ENCODE data around the gene UPK3B. TPM values are rescaled to one million over a fixed set of nuclear protein-coding genes. Genes with fewer than 3 reads are reported as not detected.
"Not testable (repeated sequence)": the region's sequence is repeated elsewhere in the genome, so short reads cannot be mapped to it uniquely, and the experiment has no call there.

Gene UPK3B
- total RNA-seq, 2 experiments from 2014 or later, result 1.2 to 1.4 TPM

- intact Hi-C loops (cut with micrococcal nuclease; ENCODE audit: unreplicated experiment); H4K20me1 ChIP-seq (ENCODE audit: insufficient read depth, low read length); H3K27ac ChIP-seq (ENCODE audit: low read depth, low read length, poor library complexity, severe bottlenecking); H3K4me2 ChIP-seq (ENCODE audit: low read length); H3K4me1 ChIP-seq (ENCODE audit: insufficient read depth, low read length, poor library complexity, severe bottlenecking); DNase-seq (ENCODE audit: low spot score); H2AFZ ChIP-seq (ENCODE audit: low read length); POLR2A ChIA-PET; CTCF ChIA-PET (ENCODE audit: unreplicated experiment); H3K4me3 ChIP-seq (ENCODE audit: low read depth, low read length, poor library complexity, severe bottlenecking); H3K79me2 ChIP-seq (ENCODE audit: insufficient read depth, low read depth, low read length); H3K9me3 ChIP-seq (ENCODE audit: low read length); BruUV-seq (replicated peaks); H3K9me2 ChIP-seq (ENCODE audit: insufficient read depth, low read length); H3K36me3 ChIP-seq (ENCODE audit: insufficient read depth, low read length): not testable (repeated sequence)
Measured at GRCh38 chr7:76486618-76487017, 23.7 kb upstream of the UPK3B start.

DNA sequence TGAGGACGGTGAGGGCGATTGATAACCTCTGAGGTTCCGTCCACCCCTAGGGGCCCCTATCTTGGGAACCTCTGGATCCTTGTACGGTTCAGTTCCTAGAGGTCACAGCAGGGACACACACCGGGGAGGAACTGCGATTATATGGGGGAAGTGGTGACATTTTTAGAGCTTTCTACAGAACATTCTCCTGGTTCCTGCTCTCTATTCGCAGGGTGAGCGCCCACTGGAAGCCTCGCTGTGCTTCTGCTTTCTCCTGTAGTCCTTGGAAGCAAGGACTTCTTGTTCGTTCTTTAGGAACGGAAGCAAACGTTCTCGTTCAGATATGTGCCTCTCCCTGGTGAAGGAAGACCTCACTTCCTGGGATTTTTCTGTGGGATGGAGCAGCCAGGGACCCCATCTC is 22.4 kb upstream of the UPK3B start:
- DNase-seq (ENCODE audit: low spot score); H2AFZ ChIP-seq (ENCODE audit: low read length); H4K20me1 ChIP-seq (ENCODE audit: insufficient read depth, low read length); H3K9me2 ChIP-seq (ENCODE audit: insufficient read depth, low read length); H3K4me2 ChIP-seq (ENCODE audit: low read length); CTCF ChIA-PET (ENCODE audit: unreplicated experiment); H3K9me3 ChIP-seq (ENCODE audit: low read length); POLR2A ChIA-PET; H3K27ac ChIP-seq (ENCODE audit: low read depth, low read length, poor library complexity, severe bottlenecking); intact Hi-C loops (cut with micrococcal nuclease; ENCODE audit: unreplicated experiment); H3K36me3 ChIP-seq (ENCODE audit: insufficient read depth, low read length); H3K4me1 ChIP-seq (ENCODE audit: insufficient read depth, low read length, poor library complexity, severe bottlenecking); H3K79me2 ChIP-seq (ENCODE audit: insufficient read depth, low read depth, low read length); H3K4me3 ChIP-seq (ENCODE audit: low read depth, low read length, poor library complexity, severe bottlenecking); BruUV-seq (replicated peaks): not testable (repeated sequence)

DNA sequence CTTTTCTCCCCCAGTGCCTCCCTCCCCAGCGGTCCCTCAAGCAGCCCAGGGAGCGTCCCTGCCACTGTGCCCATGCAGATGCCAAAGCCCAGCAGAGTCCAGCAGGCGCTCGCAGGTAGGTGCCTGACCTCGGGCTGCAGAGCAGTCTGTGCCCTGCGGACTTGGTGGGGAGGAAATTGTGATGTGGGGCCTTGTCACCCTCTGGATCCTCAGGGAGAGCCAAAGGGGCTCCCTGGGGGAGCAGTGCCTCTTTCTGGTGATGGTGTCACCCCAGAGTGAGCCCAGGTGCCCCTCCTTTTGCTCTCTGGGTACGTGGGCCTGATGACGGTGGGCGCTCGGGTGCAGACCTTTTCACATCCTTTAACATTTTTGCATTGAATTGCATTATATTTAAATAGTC is 18.2 kb upstream of the UPK3B start:
- DNase-seq (ENCODE audit: low spot score); H3K36me3 ChIP-seq (ENCODE audit: insufficient read depth, low read length); BruUV-seq (replicated peaks): not testable (repeated sequence)

GRCh38 chr7:76495717-76496116 is 14.6 kb upstream of the UPK3B start:
- H3K4me1 ChIP-seq (ENCODE audit: insufficient read depth, low read length, poor library complexity, severe bottlenecking); CTCF ChIA-PET (ENCODE audit: unreplicated experiment); H2AFZ ChIP-seq (ENCODE audit: low read length); H3K9me3 ChIP-seq (ENCODE audit: low read length); DNase-seq (ENCODE audit: low spot score); H3K27ac ChIP-seq (ENCODE audit: low read depth, low read length, poor library complexity, severe bottlenecking); H4K20me1 ChIP-seq (ENCODE audit: insufficient read depth, low read length); H3K4me2 ChIP-seq (ENCODE audit: low read length); H3K79me2 ChIP-seq (ENCODE audit: insufficient read depth, low read depth, low read length); H3K4me3 ChIP-seq (ENCODE audit: low read depth, low read length, poor library complexity, severe bottlenecking); intact Hi-C loops (cut with micrococcal nuclease; ENCODE audit: unreplicated experiment); POLR2A ChIA-PET; H3K36me3 ChIP-seq (ENCODE audit: insufficient read depth, low read length); BruUV-seq (replicated peaks); H3K9me2 ChIP-seq (ENCODE audit: insufficient read depth, low read length): not testable (repeated sequence)

More for the DNA sequence above, 18.2 kb upstream of the UPK3B start:
- H3K79me2 ChIP-seq (ENCODE audit: insufficient read depth, low read depth, low read length); H3K4me1 ChIP-seq (ENCODE audit: insufficient read depth, low read length, poor library complexity, severe bottlenecking); CTCF ChIA-PET (ENCODE audit: unreplicated experiment); H3K9me3 ChIP-seq (ENCODE audit: low read length); intact Hi-C loops (cut with micrococcal nuclease; ENCODE audit: unreplicated experiment); H3K9me2 ChIP-seq (ENCODE audit: insufficient read depth, low read length); POLR2A ChIA-PET; H4K20me1 ChIP-seq (ENCODE audit: insufficient read depth, low read length); H3K27ac ChIP-seq (ENCODE audit: low read depth, low read length, poor library complexity, severe bottlenecking); H3K4me3 ChIP-seq (ENCODE audit: low read depth, low read length, poor library complexity, severe bottlenecking); H3K4me2 ChIP-seq (ENCODE audit: low read length); H2AFZ ChIP-seq (ENCODE audit: low read length): not testable (repeated sequence)

GRCh38 chr7:76497918-76498582 is 12.3 kb upstream of the UPK3B start:
- BruUV-seq (replicated peaks); H2AFZ ChIP-seq (ENCODE audit: low read length); DNase-seq (ENCODE audit: low spot score); POLR2A ChIA-PET; H3K79me2 ChIP-seq (ENCODE audit: insufficient read depth, low read depth, low read length); H3K27ac ChIP-seq (ENCODE audit: low read depth, low read length, poor library complexity, severe bottlenecking); H4K20me1 ChIP-seq (ENCODE audit: insufficient read depth, low read length); H3K4me2 ChIP-seq (ENCODE audit: low read length); intact Hi-C loops (cut with micrococcal nuclease; ENCODE audit: unreplicated experiment); H3K4me3 ChIP-seq (ENCODE audit: low read depth, low read length, poor library complexity, severe bottlenecking); H3K4me1 ChIP-seq (ENCODE audit: insufficient read depth, low read length, poor library complexity, severe bottlenecking); CTCF ChIA-PET (ENCODE audit: unreplicated experiment); H3K9me3 ChIP-seq (ENCODE audit: low read length); H3K36me3 ChIP-seq (ENCODE audit: insufficient read depth, low read length); H3K9me2 ChIP-seq (ENCODE audit: insufficient read depth, low read length): not testable (repeated sequence)

- H2AFZ ChIP-seq (ENCODE audit: low read length); H3K4me3 ChIP-seq (ENCODE audit: low read depth, low read length, poor library complexity, severe bottlenecking); H3K9me3 ChIP-seq (ENCODE audit: low read length); intact Hi-C loops (cut with micrococcal nuclease; ENCODE audit: unreplicated experiment); H3K4me1 ChIP-seq (ENCODE audit: insufficient read depth, low read length, poor library complexity, severe bottlenecking); H3K27ac ChIP-seq (ENCODE audit: low read depth, low read length, poor library complexity, severe bottlenecking); POLR2A ChIA-PET; CTCF ChIA-PET (ENCODE audit: unreplicated experiment); H3K4me2 ChIP-seq (ENCODE audit: low read length); H4K20me1 ChIP-seq (ENCODE audit: insufficient read depth, low read length); H3K79me2 ChIP-seq (ENCODE audit: insufficient read depth, low read depth, low read length); H3K36me3 ChIP-seq (ENCODE audit: insufficient read depth, low read length); DNase-seq (ENCODE audit: low spot score); H3K9me2 ChIP-seq (ENCODE audit: insufficient read depth, low read length); BruUV-seq (replicated peaks): not testable (repeated sequence)
Measured at GRCh38 chr7:76498583-76499200, 11.7 kb upstream of the UPK3B start.

Measured in OCI-LY7 (cell line).